WTC11 (cell line): Measurements from ENCODE around the gene GNL1. TPM values are rescaled to one million over a fixed set of nuclear protein-coding genes. Genes with fewer than 3 reads are reported as not detected.

Source experiments
- ATAC-seq: fragments of 200-7000 bp; cut with Tn5 transposase; 2 replicates; pipeline ENCODE4 v1.10.0; 2021; ENCODE audit warnings: mild to moderate bottlenecking, moderate library complexity
- CTCF ChIA-PET: fragments of 300-600 bp; sonication (Branson Sonifier 250); formaldehyde crosslinking; loops from one replicate; lab custom pipeline; 2021; ENCODE audit warnings: antibody characterized with exemption; lab: Charles Lee
- POLR2A ChIA-PET: fragments of 350-600 bp; sonication (Branson Sonifier 250); formaldehyde crosslinking; loops from one replicate; lab custom pipeline; 2021; ENCODE audit warnings: antibody characterized with exemption; lab: Charles Lee
- DNase-seq: peaks from one replicate; pipeline ENCODE4 v3.0.0; 2021; ENCODE audit warnings: low spot score
- H3K27ac Mint-ChIP-seq: 2 replicates; pipeline ENCODE4 v1.8.0; 2021; ENCODE audit warnings: mixed read lengths
- H3K27me3 Mint-ChIP-seq: 2 replicates; pipeline ENCODE4 v1.8.0; 2021; ENCODE audit warnings: low read depth, mild to moderate bottlenecking, moderate library complexity, mixed read lengths
- H3K36me3 Mint-ChIP-seq: 2 replicates; pipeline ENCODE4 v1.8.0; 2021; ENCODE audit warnings: mixed read lengths
- H3K4me1 Mint-ChIP-seq: 2 replicates; pipeline ENCODE4 v1.8.0; 2022; ENCODE audit warnings: mixed read lengths
- H3K4me3 Mint-ChIP-seq: 2 replicates; pipeline ENCODE4 v1.8.0; 2021; ENCODE audit warnings: mild to moderate bottlenecking, moderate library complexity, mixed read lengths
- H3K9me3 Mint-ChIP-seq: 2 replicates; pipeline ENCODE4 v1.8.0; 2021; ENCODE audit warnings: mixed read lengths
- ATF1 ChIP-seq: sonication (generic); formaldehyde crosslinking; IDR thresholded peaks from 2 replicates; pipeline ENCODE4 v1.8.1; 2023; ENCODE audit warnings: mild to moderate bottlenecking, moderate library complexity, missing genetic modification reagents
- CREB1 ChIP-seq: sonication (generic); formaldehyde crosslinking; IDR thresholded peaks from 2 replicates; pipeline ENCODE4 v1.8.0; 2023; ENCODE audit warnings: mild to moderate bottlenecking, missing genetic modification reagents
- CREM ChIP-seq: sonication (generic); formaldehyde crosslinking; IDR thresholded peaks from 2 replicates; pipeline ENCODE4 v1.8.1; 2022; ENCODE audit warnings: mild to moderate bottlenecking, missing genetic modification reagents, moderate library complexity
- E2F5 ChIP-seq: sonication (generic); formaldehyde crosslinking; IDR thresholded peaks from 2 replicates; pipeline ENCODE4 v1.8.1; 2022; ENCODE audit warnings: mild to moderate bottlenecking, moderate library complexity, missing genetic modification reagents
- ERG ChIP-seq: fragments of 250-450 bp; sonication (Bioruptor Pico); IDR thresholded peaks from 2 replicates; pipeline ENCODE4 v1.8.0; 2021; ENCODE audit warnings: mild to moderate bottlenecking
- ESRRA ChIP-seq: sonication (generic); formaldehyde crosslinking; IDR thresholded peaks from 2 replicates; pipeline ENCODE4 v1.8.1; 2022; ENCODE audit warnings: mild to moderate bottlenecking, missing genetic modification reagents, borderline replicate concordance
- FOXK1 ChIP-seq: sonication (generic); formaldehyde crosslinking; IDR thresholded peaks from 2 replicates; pipeline ENCODE4 v1.8.0; 2022; ENCODE audit warnings: mild to moderate bottlenecking, moderate library complexity, missing genetic modification reagents
- FOXP1 ChIP-seq: sonication (generic); formaldehyde crosslinking; IDR thresholded peaks from 2 replicates; pipeline ENCODE4 v1.8.0; 2022; ENCODE audit warnings: missing genetic modification reagents, mild to moderate bottlenecking, moderate library complexity, borderline replicate concordance
- HMGXB4 ChIP-seq: sonication (generic); formaldehyde crosslinking; IDR thresholded peaks from 2 replicates; pipeline ENCODE4 v1.8.1; 2023; ENCODE audit warnings: mild to moderate bottlenecking, moderate library complexity, missing genetic modification reagents
- MLX ChIP-seq: sonication (generic); formaldehyde crosslinking; IDR thresholded peaks from 2 replicates; pipeline ENCODE4 v1.8.1; 2023; ENCODE audit warnings: mild to moderate bottlenecking, missing genetic modification reagents, moderate library complexity
- MXD4 ChIP-seq: fragments of 250-450 bp; sonication (Bioruptor Pico); IDR thresholded peaks from 2 replicates; pipeline ENCODE4 v1.8.0; 2021; ENCODE audit warnings: mild to moderate bottlenecking, moderate library complexity, borderline replicate concordance
- SMAD3 ChIP-seq: sonication (generic); formaldehyde crosslinking; IDR thresholded peaks from 2 replicates; pipeline ENCODE4 v1.8.0; 2022; ENCODE audit warnings: missing genetic modification reagents, mild to moderate bottlenecking, borderline replicate concordance
- SMAD4 ChIP-seq: sonication (generic); formaldehyde crosslinking; IDR thresholded peaks from 2 replicates; pipeline ENCODE4 v1.8.0; 2022; ENCODE audit warnings: mild to moderate bottlenecking, missing genetic modification reagents
- TCF7 ChIP-seq: sonication (generic); formaldehyde crosslinking; IDR thresholded peaks from 2 replicates; pipeline ENCODE4 v1.8.0; 2022; ENCODE audit warnings: mild to moderate bottlenecking, low read depth, missing genetic modification reagents, moderate library complexity
- ZNF121 ChIP-seq: sonication (generic); formaldehyde crosslinking; IDR thresholded peaks from 2 replicates; pipeline ENCODE4 v1.8.0; 2023; ENCODE audit warnings: missing genetic modification reagents
- total RNA-seq: library from RNA; stranded (reverse); gene quantifications from 3 replicates; pipeline ENCODE4 v1.2.3, GENCODE V29; 2021
- TF ChIP-seq, protein P1 (sequence below): sonication (generic); formaldehyde crosslinking; IDR thresholded peaks from 2 replicates; pipeline ENCODE4 v1.8.1; 2022; ENCODE audit warnings: low read depth, mild to moderate bottlenecking, moderate library complexity, missing genetic modification reagents, borderline replicate concordance
- TF ChIP-seq, protein P2 (sequence below): sonication (generic); formaldehyde crosslinking; IDR thresholded peaks from 2 replicates; pipeline ENCODE4 v1.8.1; 2023; ENCODE audit warnings: mild to moderate bottlenecking, missing genetic modification reagents, borderline replicate concordance
- TF ChIP-seq, protein P3 (sequence below): sonication (generic); formaldehyde crosslinking; IDR thresholded peaks from 2 replicates; pipeline ENCODE4 v1.8.0; 2022; ENCODE audit warnings: mild to moderate bottlenecking, missing genetic modification reagents
- TF ChIP-seq, protein P4 (sequence below): sonication (generic); formaldehyde crosslinking; IDR thresholded peaks from 2 replicates; pipeline ENCODE4 v1.8.0; 2023; ENCODE audit warnings: missing genetic modification reagents
- TF ChIP-seq, protein P5 (sequence below): sonication (generic); formaldehyde crosslinking; IDR thresholded peaks from 2 replicates; pipeline ENCODE4 v1.8.1; 2022; ENCODE audit warnings: low read depth, missing genetic modification reagents, borderline replicate concordance

GNL1 gene
- total RNA-seq, 1 experiment from 2014 or later = 85.7 TPM

DNA sequence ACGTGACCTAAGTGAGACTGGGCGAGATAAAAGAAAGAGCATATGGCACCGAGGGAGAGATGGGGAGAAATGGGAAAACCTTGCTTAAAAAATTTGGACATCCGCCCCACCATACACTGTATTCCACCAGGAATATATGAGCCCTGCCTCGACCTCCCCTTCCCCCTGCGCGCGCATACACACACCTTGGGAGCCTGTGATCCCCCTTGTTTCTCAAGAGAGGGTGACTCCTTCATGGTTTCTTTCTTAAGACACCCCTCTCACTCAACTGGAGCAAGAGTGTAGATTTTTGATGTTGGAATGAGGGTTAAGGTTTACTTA is 15.4 kb upstream of the GNL1 start:
- Mint-ChIP-seq H3K27me3 (peaks cover 10% of the 10 kb centered on the region), H3K9me3 (no peaks in the 10 kb centered on the region), H3K36me3 (peaks cover 6% of the 10 kb centered on the region; the same call in 1 of the 2 replicates), H3K27ac (peak overlapping the region; percentile 98), H3K4me3 (peak overlapping the region; percentile 99), H3K4me1 (peaks cover 33% of the 10 kb centered on the region)
- DNase-seq (no peak), ATAC-seq (peak; percentile 7; the same call in 1 of the 2 replicates)
- ChIA-PET CTCF (interaction anchor here (0.9 to 1.6 kb wide), 13 partner anchors 16 to 159 kb away, joined by 3 to 12 read pairs (median 5); no protein-coding TSS in a partner anchor), POLR2A (interaction anchor here (0.6 to 1.1 kb wide), 6 partner anchors 15 to 90 kb away, joined by 3 to 6 read pairs (median 4); partner anchors contain the start of genes GNL1, MRPS18B, PPP1R10 and PRR3)
- no peak for TF ChIP-seq SMAD4
- no peak for TF ChIP-seq ERG (CRISPR knock-in tag)
- TF ChIP-seq FOXK1 (CRISPR knock-in tag) = no peak
- TF ChIP-seq ZNF121 (CRISPR knock-in tag) = no peak
- TF ChIP-seq, protein P1, sequence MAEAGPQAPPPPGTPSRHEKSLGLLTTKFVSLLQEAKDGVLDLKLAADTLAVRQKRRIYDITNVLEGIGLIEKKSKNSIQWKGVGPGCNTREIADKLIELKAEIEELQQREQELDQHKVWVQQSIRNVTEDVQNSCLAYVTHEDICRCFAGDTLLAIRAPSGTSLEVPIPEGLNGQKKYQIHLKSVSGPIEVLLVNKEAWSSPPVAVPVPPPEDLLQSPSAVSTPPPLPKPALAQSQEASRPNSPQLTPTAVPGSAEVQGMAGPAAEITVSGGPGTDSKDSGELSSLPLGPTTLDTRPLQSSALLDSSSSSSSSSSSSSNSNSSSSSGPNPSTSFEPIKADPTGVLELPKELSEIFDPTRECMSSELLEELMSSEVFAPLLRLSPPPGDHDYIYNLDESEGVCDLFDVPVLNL (CRISPR knock-in tag) = no peak
- TF ChIP-seq MXD4 = no peak
- no peak for TF ChIP-seq CREB1 (CRISPR knock-in tag)
- no peak for TF ChIP-seq ATF1 (CRISPR knock-in tag)

DNA sequence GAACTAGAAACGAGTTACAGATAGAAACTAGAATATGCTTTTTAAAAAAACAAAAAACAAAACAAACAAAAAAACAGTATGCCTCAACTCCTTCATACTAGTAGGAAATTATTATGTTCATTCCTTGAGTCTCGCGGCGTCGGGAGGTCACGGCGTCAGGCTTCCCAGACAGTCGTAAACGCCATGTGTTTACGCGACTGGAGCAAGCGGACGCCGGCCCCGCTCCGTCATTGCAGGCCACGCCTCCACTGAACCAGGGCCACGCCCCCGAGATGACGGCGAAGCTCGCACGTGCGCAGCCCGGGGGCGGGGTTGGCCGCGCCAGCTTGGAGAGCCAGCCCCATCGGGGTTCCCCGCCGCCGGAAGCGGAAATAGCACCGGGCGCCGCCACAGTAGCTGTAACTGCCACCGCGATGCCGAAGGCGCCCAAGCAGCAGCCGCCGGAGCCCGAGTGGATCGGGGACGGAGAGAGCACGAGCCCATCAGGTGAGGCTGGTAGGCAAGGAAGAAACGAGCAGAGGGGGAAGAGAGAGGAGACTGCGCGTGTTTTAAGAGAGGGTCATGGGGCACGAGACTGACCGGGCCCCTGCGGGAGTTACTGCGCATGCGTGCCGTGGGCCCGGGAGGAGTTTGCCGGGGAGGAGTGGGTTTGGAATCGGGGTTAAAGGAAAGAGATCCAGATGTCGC is 14.9 kb upstream of the GNL1 start, which contains the start of gene ABCF1:
Gene ABCF1, plus strand, starts transcription at position 368 of the 687 bp plus-strand sequence. Its CDS starts 46 bp downstream, at position 414.
- peak within 1 kb of the TSS; percentile 99 for H3K4me3 Mint-ChIP-seq
- peaks cover 33% of the 10 kb centered on the region for H3K4me1 Mint-ChIP-seq
- DNase-seq = peak; percentile 99
- peaks cover 10% of the 10 kb centered on the region for H3K27me3 Mint-ChIP-seq
- ATAC-seq = peak; percentile 93
- peak within 1 kb of the TSS; percentile 98 for H3K27ac Mint-ChIP-seq
- no peaks in the 10 kb centered on the region for H3K9me3 Mint-ChIP-seq
- ChIA-PET CTCF (interaction anchor here (0.9 to 1.6 kb wide), 14 partner anchors 16 to 159 kb away, joined by 3 to 12 read pairs (median 4); partner anchors contain the start of gene DHX16), POLR2A (interaction anchor here (0.6 to 1.1 kb wide), 6 partner anchors 14 to 89 kb away, joined by 3 to 6 read pairs (median 4); partner anchors contain the start of genes GNL1, MRPS18B, PPP1R10 and PRR3)
- H3K36me3 Mint-ChIP-seq = peaks cover 2% of the 10 kb centered on the region; the same call in 1 of the 2 replicates
- TF ChIP-seq, protein P2, sequence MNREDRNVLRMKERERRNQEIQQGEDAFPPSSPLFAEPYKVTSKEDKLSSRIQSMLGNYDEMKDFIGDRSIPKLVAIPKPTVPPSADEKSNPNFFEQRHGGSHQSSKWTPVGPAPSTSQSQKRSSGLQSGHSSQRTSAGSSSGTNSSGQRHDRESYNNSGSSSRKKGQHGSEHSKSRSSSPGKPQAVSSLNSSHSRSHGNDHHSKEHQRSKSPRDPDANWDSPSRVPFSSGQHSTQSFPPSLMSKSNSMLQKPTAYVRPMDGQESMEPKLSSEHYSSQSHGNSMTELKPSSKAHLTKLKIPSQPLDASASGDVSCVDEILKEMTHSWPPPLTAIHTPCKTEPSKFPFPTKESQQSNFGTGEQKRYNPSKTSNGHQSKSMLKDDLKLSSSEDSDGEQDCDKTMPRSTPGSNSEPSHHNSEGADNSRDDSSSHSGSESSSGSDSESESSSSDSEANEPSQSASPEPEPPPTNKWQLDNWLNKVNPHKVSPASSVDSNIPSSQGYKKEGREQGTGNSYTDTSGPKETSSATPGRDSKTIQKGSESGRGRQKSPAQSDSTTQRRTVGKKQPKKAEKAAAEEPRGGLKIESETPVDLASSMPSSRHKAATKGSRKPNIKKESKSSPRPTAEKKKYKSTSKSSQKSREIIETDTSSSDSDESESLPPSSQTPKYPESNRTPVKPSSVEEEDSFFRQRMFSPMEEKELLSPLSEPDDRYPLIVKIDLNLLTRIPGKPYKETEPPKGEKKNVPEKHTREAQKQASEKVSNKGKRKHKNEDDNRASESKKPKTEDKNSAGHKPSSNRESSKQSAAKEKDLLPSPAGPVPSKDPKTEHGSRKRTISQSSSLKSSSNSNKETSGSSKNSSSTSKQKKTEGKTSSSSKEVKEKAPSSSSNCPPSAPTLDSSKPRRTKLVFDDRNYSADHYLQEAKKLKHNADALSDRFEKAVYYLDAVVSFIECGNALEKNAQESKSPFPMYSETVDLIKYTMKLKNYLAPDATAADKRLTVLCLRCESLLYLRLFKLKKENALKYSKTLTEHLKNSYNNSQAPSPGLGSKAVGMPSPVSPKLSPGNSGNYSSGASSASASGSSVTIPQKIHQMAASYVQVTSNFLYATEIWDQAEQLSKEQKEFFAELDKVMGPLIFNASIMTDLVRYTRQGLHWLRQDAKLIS (CRISPR knock-in tag) = no peak
- TF ChIP-seq E2F5 (CRISPR knock-in tag) (peak; percentile 91), HMGXB4 (CRISPR knock-in tag) (peak; percentile 61; the same call in 1 of the 2 replicates), ESRRA (CRISPR knock-in tag) (peak; percentile 84; the same call in 1 of the 2 replicates), TCF7 (no peak), ATF1 (CRISPR knock-in tag) (peak; percentile 86; the same call in 1 of the 2 replicates), CREB1 (CRISPR knock-in tag) (0 out of 2 replicates have a peak, but pooled peaks have one; percentile 34), FOXP1 (CRISPR knock-in tag) (peak; percentile 20; the same call in 1 of the 2 replicates), MLX (no peak), SMAD3 (CRISPR knock-in tag) (peak; percentile 61; the same call in 1 of the 2 replicates), CREM (peak; percentile 78)
- TF ChIP-seq, protein P3, sequence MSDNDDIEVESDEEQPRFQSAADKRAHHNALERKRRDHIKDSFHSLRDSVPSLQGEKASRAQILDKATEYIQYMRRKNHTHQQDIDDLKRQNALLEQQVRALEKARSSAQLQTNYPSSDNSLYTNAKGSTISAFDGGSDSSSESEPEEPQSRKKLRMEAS (CRISPR knock-in tag) = peak; percentile 98
- TF ChIP-seq, protein P4, sequence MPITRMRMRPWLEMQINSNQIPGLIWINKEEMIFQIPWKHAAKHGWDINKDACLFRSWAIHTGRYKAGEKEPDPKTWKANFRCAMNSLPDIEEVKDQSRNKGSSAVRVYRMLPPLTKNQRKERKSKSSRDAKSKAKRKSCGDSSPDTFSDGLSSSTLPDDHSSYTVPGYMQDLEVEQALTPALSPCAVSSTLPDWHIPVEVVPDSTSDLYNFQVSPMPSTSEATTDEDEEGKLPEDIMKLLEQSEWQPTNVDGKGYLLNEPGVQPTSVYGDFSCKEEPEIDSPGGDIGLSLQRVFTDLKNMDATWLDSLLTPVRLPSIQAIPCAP = peak; percentile 81
- TF ChIP-seq, protein P5, sequence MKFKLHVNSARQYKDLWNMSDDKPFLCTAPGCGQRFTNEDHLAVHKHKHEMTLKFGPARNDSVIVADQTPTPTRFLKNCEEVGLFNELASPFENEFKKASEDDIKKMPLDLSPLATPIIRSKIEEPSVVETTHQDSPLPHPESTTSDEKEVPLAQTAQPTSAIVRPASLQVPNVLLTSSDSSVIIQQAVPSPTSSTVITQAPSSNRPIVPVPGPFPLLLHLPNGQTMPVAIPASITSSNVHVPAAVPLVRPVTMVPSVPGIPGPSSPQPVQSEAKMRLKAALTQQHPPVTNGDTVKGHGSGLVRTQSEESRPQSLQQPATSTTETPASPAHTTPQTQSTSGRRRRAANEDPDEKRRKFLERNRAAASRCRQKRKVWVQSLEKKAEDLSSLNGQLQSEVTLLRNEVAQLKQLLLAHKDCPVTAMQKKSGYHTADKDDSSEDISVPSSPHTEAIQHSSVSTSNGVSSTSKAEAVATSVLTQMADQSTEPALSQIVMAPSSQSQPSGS (CRISPR knock-in tag) = no peak
